K562 (cell line): ENCODE results near the gene TDRD9. TPM values are rescaled to one million over a fixed set of nuclear protein-coding genes. Genes with fewer than 3 reads are reported as not detected.

ENCODE experiments used
- CHD7 ChIP-seq: fragments of 200-600 bp; sonication (generic); IDR thresholded peaks from one replicate; pipeline ENCODE4 v1.6.1; 2012; ENCODE audit warnings: mild to moderate bottlenecking, low read depth, low read length, inconsistent platforms
- PKNOX1 ChIP-seq: fragments of 450-650 bp; IDR thresholded peaks from 2 replicates; pipeline ENCODE4 v1.6.1; 2016
- ZNF407 ChIP-seq: fragments of 450-650 bp; IDR thresholded peaks from 2 replicates; pipeline ENCODE4 v1.6.1; 2016; ENCODE audit warnings: low read depth
- polyA plus RNA-seq, 8 experiments: library from polyadenylated mRNA; depleted of rRNA in 4 of 8; stranded (reverse) in 5 of 8; unstranded in 3 of 8; fragments of >200 nt; fragmentation: Nextera tagmentation in 2 of 8; fragmentation: Illumina TruSeq in 1 of 8; extraction: Ambion mirVana in 2 of 8; extraction: Trizol in 1 of 8; gene quantifications; 2 replicates each; pipeline versions ENCODE4 v1.2.1 to v1.2.3, GENCODE V29; 2011 to 2014; ENCODE audit warnings: inconsistent platforms in 1 of 8, missing spikeins in 1 of 8
- total RNA-seq, 7 experiments: library from RNA; depleted of rRNA in 6 of 7; stranded (reverse); fragments of >200 nt in 6 of 7; fragmentation: Illumina TruSeq in 2 of 7; extraction: Trizol in 2 of 7; gene quantifications; 2 replicates each; pipeline versions ENCODE4 v1.2.1 to v1.2.3, GENCODE V29; 2011 to 2021; ENCODE audit warnings: low replicate concordance in 1 of 7

The TDRD9 gene
- total and polyA plus RNA-seq, 9 of the 15 experiments (the other 6 are each of a cell fraction or from before 2014, with no cell fraction given) = 0.04 to 0.14 (median 0.04) TPM; not detected in 5

GRCh38 chr14:104087981-104088850, 160.0 kb downstream of the TDRD9 start (continued):
- TF ChIP-seq CHD7 = no peak
- TF ChIP-seq ZNF407 = no peak
- peak; percentile 51; the same call in 1 of the 2 replicates for TF ChIP-seq PKNOX1
